GM19099 (cell line): ENCODE results near the gene PPP2R2C.

Experiments used
- POLR2A ChIP-seq: IDR thresholded peaks from 3 replicates; pipeline ENCODE4 v1.6.1; 2011; ENCODE audit warnings: low read depth; ENCODE audit not compliant: insufficient read length; ENCODE audit errors: extremely low read depth

The PPP2R2C gene

GRCh38 chr4:6500481-6501140 lies 28.2 kb upstream of the PPP2R2C start:
- TF ChIP-seq POLR2A, result no peak

GRCh38 chr4:6499238-6499600 lies 26.8 kb upstream of the PPP2R2C start:
- TF ChIP-seq POLR2A, result no peak

- no peak for TF ChIP-seq POLR2A
Observed at GRCh38 chr4:6498511-6499237, 26.3 kb upstream of the PPP2R2C start.

- TF ChIP-seq POLR2A, result no peak
Observed at GRCh38 chr4:6497796-6498195, 25.4 kb upstream of the PPP2R2C start.

- no peak for TF ChIP-seq POLR2A
Observed at GRCh38 chr4:6495736-6496135, 23.3 kb upstream of the PPP2R2C start.

- TF ChIP-seq POLR2A, result no peak
Observed at GRCh38 chr4:6495296-6495590, 22.8 kb upstream of the PPP2R2C start.

- no peak for TF ChIP-seq POLR2A
Observed at GRCh38 chr4:6494431-6495295, 22.2 kb upstream of the PPP2R2C start.

GRCh38 chr4:6493658-6494304 lies 21.4 kb upstream of the PPP2R2C start:
- no peak for TF ChIP-seq POLR2A

GRCh38 chr4:6492861-6493657 lies 20.6 kb upstream of the PPP2R2C start:
- no peak for TF ChIP-seq POLR2A

- TF ChIP-seq POLR2A, result no peak
Observed at GRCh38 chr4:6492027-6492590, 19.7 kb upstream of the PPP2R2C start.

GRCh38 chr4:6491235-6491634 lies 18.8 kb upstream of the PPP2R2C start:
- no peak for TF ChIP-seq POLR2A

- TF ChIP-seq POLR2A, result no peak
Observed at GRCh38 chr4:6489927-6490326, 17.5 kb upstream of the PPP2R2C start.

- TF ChIP-seq POLR2A, result no peak
Observed at GRCh38 chr4:6487466-6487865, 15.1 kb upstream of the PPP2R2C start.

- TF ChIP-seq POLR2A, result no peak
Observed at GRCh38 chr4:6480534-6481088, 8.2 kb upstream of the PPP2R2C start.
